SK-N-SH treated with all-trans-retinoic acid at 6 μM for 48 hours (cell line): ENCODE data around the gene FRMD8.
A peak's percentile ranks its signal among the peaks of the same experiment; 100 is the strongest.

Source experiments
- ATAC-seq: fragments of 200-7000 bp; cut with Tn5 transposase; 3 replicates; pipeline ENCODE4 v1.9.1; 2020; ENCODE audit warnings: mild to moderate bottlenecking, moderate library complexity
- ARNTL ChIP-seq: fragments of 450-650 bp; formaldehyde crosslinking; IDR thresholded peaks from 2 replicates; pipeline ENCODE4 v1.5.0; 2020; ENCODE audit warnings: low read depth, mild to moderate bottlenecking, moderate library complexity, borderline replicate concordance
- CREB5 ChIP-seq: fragments of 250-450 bp; sonication (Bioruptor Pico); IDR thresholded peaks from 2 replicates; pipeline ENCODE4 v1.5.1; 2020; ENCODE audit warnings: low read depth, mild to moderate bottlenecking, moderate library complexity
- CSDC2 ChIP-seq: fragments of 250-450 bp; sonication (Bioruptor Pico); IDR thresholded peaks from 2 replicates; pipeline ENCODE4 v1.5.0; 2020; ENCODE audit warnings: mild to moderate bottlenecking, moderate library complexity
- ISL1 ChIP-seq: fragments of 250-450 bp; sonication (Bioruptor Pico); IDR thresholded peaks from 2 replicates; pipeline ENCODE4 v2.1.2; 2022; ENCODE audit warnings: mild to moderate bottlenecking, moderate library complexity
- PPARA ChIP-seq: fragments of 250-450 bp; sonication (Bioruptor Pico); IDR thresholded peaks from 2 replicates; pipeline ENCODE4 v1.5.0; 2020; ENCODE audit warnings: mild to moderate bottlenecking, borderline replicate concordance
- RARB ChIP-seq: fragments of 250-450 bp; sonication (Bioruptor Pico); IDR thresholded peaks from 2 replicates; pipeline ENCODE4 v1.8.0; 2021; ENCODE audit warnings: mild to moderate bottlenecking, moderate library complexity
- SNAI2 ChIP-seq: fragments of 250-450 bp; sonication (Bioruptor Pico); IDR thresholded peaks from 2 replicates; pipeline ENCODE4 v1.5.0; 2020; ENCODE audit warnings: mild to moderate bottlenecking, moderate library complexity
- TCF4 ChIP-seq: fragments of 250-450 bp; sonication (Bioruptor Pico); IDR thresholded peaks from 2 replicates; pipeline ENCODE4 v1.8.0; 2021; ENCODE audit warnings: mild to moderate bottlenecking, moderate library complexity, borderline replicate concordance
- TSHZ2 ChIP-seq: fragments of 250-450 bp; sonication (Bioruptor Pico); IDR thresholded peaks from 2 replicates; pipeline ENCODE4 v1.5.0; 2020; ENCODE audit warnings: mild to moderate bottlenecking, moderate library complexity
- ZC3H10 ChIP-seq: fragments of 250-450 bp; sonication (Bioruptor Pico); IDR thresholded peaks from 2 replicates; pipeline ENCODE4 v1.5.1; 2021; ENCODE audit warnings: mild to moderate bottlenecking, moderate library complexity
- ZFP3 ChIP-seq: fragments of 250-450 bp; sonication (Bioruptor Pico); IDR thresholded peaks from 2 replicates; pipeline ENCODE4 v1.5.0; 2020; ENCODE audit warnings: mild to moderate bottlenecking, moderate library complexity
- ZNF70 ChIP-seq: fragments of 450-650 bp; formaldehyde crosslinking; IDR thresholded peaks from 2 replicates; pipeline ENCODE4 v1.5.0; 2020; ENCODE audit warnings: mild to moderate bottlenecking, moderate library complexity
- ZNF8 ChIP-seq: fragments of 450-650 bp; formaldehyde crosslinking; IDR thresholded peaks from 2 replicates; pipeline ENCODE4 v1.5.0; 2020; ENCODE audit warnings: mild to moderate bottlenecking, moderate library complexity
- TF ChIP-seq, protein P1 (sequence below): fragments of 250-450 bp; sonication (Bioruptor Pico); IDR thresholded peaks from 2 replicates; pipeline ENCODE4 v1.8.0; 2020; ENCODE audit warnings: mild to moderate bottlenecking, moderate library complexity, borderline replicate concordance
- TF ChIP-seq, protein P2 (sequence below): fragments of 250-450 bp; sonication (Bioruptor Pico); IDR thresholded peaks from 2 replicates; pipeline ENCODE4 v1.8.0; 2021; ENCODE audit warnings: low read depth, mild to moderate bottlenecking, moderate library complexity, borderline replicate concordance

The FRMD8 gene

GRCh38 chr11:65418431-65418680 lies 31.9 kb downstream of the FRMD8 start:
- TF ChIP-seq, protein P1, sequence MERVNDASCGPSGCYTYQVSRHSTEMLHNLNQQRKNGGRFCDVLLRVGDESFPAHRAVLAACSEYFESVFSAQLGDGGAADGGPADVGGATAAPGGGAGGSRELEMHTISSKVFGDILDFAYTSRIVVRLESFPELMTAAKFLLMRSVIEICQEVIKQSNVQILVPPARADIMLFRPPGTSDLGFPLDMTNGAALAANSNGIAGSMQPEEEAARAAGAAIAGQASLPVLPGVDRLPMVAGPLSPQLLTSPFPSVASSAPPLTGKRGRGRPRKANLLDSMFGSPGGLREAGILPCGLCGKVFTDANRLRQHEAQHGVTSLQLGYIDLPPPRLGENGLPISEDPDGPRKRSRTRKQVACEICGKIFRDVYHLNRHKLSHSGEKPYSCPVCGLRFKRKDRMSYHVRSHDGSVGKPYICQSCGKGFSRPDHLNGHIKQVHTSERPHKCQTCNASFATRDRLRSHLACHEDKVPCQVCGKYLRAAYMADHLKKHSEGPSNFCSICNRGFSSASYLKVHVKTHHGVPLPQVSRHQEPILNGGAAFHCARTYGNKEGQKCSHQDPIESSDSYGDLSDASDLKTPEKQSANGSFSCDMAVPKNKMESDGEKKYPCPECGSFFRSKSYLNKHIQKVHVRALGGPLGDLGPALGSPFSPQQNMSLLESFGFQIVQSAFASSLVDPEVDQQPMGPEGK (CRISPR knock-in tag), result no peak
- 0 out of 2 replicates have a peak, but pooled peaks have one; percentile 18 for TF ChIP-seq ZC3H10
- ATAC-seq, result no peak

DNA sequence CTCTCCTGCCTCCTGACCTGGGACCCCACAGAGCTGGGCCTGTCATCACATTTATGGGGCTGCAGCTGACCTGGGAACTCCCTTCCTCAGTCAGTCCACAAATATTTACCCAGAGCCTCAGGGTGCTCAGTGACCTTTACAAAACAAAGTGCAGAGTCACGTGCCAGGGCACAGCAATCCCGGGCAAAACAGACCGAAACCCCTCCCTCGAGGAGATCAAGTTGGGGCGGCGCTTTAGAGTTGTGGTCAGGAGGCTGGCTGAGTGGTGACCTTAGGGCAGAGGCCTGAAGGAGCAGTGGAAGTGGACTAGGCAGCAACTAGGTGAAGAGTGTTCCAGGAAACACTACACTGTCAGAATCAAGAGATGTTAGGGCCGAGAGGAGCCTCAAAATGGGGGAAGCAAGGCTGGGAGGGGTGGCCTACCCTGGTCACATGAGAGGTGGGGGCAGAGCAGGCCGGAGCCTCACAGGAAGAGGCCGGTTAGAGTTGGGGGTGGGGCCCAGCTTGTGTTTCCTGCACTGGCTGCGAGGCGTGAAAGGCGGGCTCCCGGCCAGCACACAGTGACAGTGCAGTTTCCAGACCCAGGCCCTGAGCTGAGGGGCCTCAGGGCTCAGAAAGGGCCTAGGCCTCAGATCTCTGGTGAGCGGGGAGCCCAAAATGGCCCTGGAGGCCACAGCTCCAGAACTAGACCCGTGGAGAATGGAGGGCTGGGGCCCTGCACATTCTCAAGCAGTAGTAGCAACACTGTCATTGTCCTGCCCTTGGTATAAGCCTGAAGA lies 32.4 kb downstream of the FRMD8 start:
- TF ChIP-seq SNAI2 (CRISPR knock-in tag) (no peak; the same call in 1 of the 2 replicates), PPARA (no peak), CSDC2 (CRISPR knock-in tag) (peak; percentile 26; the same call in 1 of the 2 replicates), ISL1 (CRISPR knock-in tag) (peak; percentile 43; the same call in 1 of the 2 replicates), TCF4 (CRISPR knock-in tag) (peak; percentile 41; the same call in 1 of the 2 replicates), ZC3H10 (peak; percentile 42; the same call in 1 of the 2 replicates), TSHZ2 (CRISPR knock-in tag) (peak; percentile 77; the same call in 1 of the 2 replicates), ZFP3 (CRISPR knock-in tag) (peak; percentile 42; the same call in 1 of the 2 replicates)
- TF ChIP-seq, protein P1 (CRISPR knock-in tag), result peak; percentile 95
- TF ChIP-seq, all 23 proteins: peak for 7
- ATAC-seq, result peak; percentile 36

GRCh38 chr11:65419460-65419771 lies 33.0 kb downstream of the FRMD8 start:
- no peak for ATAC-seq
- TF ChIP-seq SNAI2 (CRISPR knock-in tag), result 0 out of 2 replicates have a peak, but pooled peaks have one; percentile 13
- no peak for TF ChIP-seq ARNTL (CRISPR knock-in tag)

GRCh38 chr11:65419772-65420481 lies 33.5 kb downstream of the FRMD8 start:
- TF ChIP-seq ZNF70 (CRISPR knock-in tag) (no peak), CREB5 (no peak), TCF4 (CRISPR knock-in tag) (no peak), ZNF8 (CRISPR knock-in tag) (no peak), ZC3H10 (0 out of 2 replicates have a peak, but pooled peaks have one; percentile 9), CSDC2 (CRISPR knock-in tag) (no peak), RARB (no peak)
- TF ChIP-seq, protein P2, sequence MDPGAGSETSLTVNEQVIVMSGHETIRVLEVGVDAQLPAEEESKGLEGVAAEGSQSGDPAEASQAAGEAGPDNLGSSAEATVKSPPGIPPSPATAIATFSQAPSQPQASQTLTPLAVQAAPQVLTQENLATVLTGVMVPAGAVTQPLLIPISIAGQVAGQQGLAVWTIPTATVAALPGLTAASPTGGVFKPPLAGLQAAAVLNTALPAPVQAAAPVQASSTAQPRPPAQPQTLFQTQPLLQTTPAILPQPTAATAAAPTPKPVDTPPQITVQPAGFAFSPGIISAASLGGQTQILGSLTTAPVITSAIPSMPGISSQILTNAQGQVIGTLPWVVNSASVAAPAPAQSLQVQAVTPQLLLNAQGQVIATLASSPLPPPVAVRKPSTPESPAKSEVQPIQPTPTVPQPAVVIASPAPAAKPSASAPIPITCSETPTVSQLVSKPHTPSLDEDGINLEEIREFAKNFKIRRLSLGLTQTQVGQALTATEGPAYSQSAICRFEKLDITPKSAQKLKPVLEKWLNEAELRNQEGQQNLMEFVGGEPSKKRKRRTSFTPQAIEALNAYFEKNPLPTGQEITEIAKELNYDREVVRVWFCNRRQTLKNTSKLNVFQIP (CRISPR knock-in tag), result no peak
- TF ChIP-seq, all 23 proteins: peak for 1
- peak; percentile 7; the same call in 2 of the 3 replicates for ATAC-seq
